Cardiac muscle cell (in vitro differentiated cells and primary cell): ENCODE measurements around the gene NEDD4L. TPM values are rescaled to one million over a fixed set of nuclear protein-coding genes. Genes with fewer than 3 reads are reported as not detected.
A peak's percentile ranks its signal among the peaks of the same experiment; 100 is the strongest.

ENCODE experiments used
- DNase-seq, 2 donors: peaks; one replicate each; pipeline versions ENCODE4 v3.0.0 to v3.0.0-alpha.2; 2010 to 2017; ENCODE audit warnings: low read depth in 1 of 2, low spot score in 1 of 2
- H3K27ac ChIP-seq: fragments of 200-600 bp; sonication (generic); 2 replicates; pipeline ENCODE4 v1.5.1; 2016
- H3K27me3 ChIP-seq: fragments of 200-600 bp; sonication (generic); 2 replicates; pipeline ENCODE4 v1.6.0; 2016; ENCODE audit warnings: control low read depth
- H3K36me3 ChIP-seq: fragments of 200-600 bp; sonication (generic); 2 replicates; pipeline ENCODE4 v1.5.1; 2016; ENCODE audit warnings: control low read depth
- H3K4me1 ChIP-seq: fragments of 200-600 bp; sonication (generic); 2 replicates; pipeline ENCODE4 v1.8.1; 2017; ENCODE audit warnings: low read depth, mild to moderate bottlenecking, mixed run types
- H3K4me3 ChIP-seq: fragments of 200-600 bp; sonication (generic); 2 replicates; pipeline ENCODE4 v1.5.1; 2016; ENCODE audit warnings: mild to moderate bottlenecking
- H3K9me3 ChIP-seq: fragments of 200-600 bp; sonication (generic); 2 replicates; pipeline ENCODE4 v1.5.1; 2017; ENCODE audit warnings: low read depth, mild to moderate bottlenecking, control low read depth
- polyA plus RNA-seq: library from polyadenylated mRNA; unstranded; fragments of >200 nt; fragmentation: Nextera tagmentation; extraction: Ambion mirVana; gene quantifications from 2 replicates; pipeline ENCODE4 v1.2.1, GENCODE V29; 2016
- total RNA-seq: library from RNA; depleted of rRNA; stranded (reverse); fragments of >200 nt; gene quantifications from 2 replicates; pipeline ENCODE4 v1.2.3, GENCODE V29; 2016
- TF ChIP-seq, protein P1 (sequence below): IDR thresholded peaks from 2 replicates; pipeline ENCODE4 v1.5.1; 2012; ENCODE audit warnings: low read depth, mild to moderate bottlenecking, low read length

Gene NEDD4L
- total and polyA plus RNA-seq, 2 experiments from 2014 or later = 30.8 to 40.5 TPM

DNA sequence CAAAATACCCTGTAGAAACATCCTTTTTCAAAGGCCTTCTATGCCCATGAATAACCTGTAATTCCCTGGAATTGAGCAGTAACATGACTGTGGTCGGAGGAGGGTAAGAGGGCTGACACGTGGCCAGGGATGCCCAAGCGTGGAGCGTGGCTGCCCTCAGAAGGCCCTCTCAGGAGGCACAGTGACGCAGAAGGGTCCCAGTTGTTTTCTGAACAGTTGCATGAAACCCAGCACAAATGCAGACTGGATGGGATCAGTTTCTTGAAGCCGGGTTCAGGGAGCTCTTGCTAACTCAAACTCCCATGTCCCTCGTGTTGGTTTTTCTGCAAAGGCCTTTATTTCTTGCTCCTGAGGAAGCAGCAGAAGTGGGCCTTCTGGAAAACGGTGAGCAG is 347.9 kb downstream of the NEDD4L start:
- no peak overlapping the region for H3K4me3 ChIP-seq
- H3K27ac ChIP-seq = no peak overlapping the region
- DNase-seq = peak in 1 of 2 donors; percentile 21
- H3K36me3 ChIP-seq = peaks cover 21% of the 10 kb centered on the region
- peaks cover 4% of the 10 kb centered on the region for H3K4me1 ChIP-seq
- TF ChIP-seq, protein P1, sequence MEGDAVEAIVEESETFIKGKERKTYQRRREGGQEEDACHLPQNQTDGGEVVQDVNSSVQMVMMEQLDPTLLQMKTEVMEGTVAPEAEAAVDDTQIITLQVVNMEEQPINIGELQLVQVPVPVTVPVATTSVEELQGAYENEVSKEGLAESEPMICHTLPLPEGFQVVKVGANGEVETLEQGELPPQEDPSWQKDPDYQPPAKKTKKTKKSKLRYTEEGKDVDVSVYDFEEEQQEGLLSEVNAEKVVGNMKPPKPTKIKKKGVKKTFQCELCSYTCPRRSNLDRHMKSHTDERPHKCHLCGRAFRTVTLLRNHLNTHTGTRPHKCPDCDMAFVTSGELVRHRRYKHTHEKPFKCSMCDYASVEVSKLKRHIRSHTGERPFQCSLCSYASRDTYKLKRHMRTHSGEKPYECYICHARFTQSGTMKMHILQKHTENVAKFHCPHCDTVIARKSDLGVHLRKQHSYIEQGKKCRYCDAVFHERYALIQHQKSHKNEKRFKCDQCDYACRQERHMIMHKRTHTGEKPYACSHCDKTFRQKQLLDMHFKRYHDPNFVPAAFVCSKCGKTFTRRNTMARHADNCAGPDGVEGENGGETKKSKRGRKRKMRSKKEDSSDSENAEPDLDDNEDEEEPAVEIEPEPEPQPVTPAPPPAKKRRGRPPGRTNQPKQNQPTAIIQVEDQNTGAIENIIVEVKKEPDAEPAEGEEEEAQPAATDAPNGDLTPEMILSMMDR = peak; percentile 6
- H3K27me3 ChIP-seq = no peaks in the 10 kb centered on the region
- no peaks in the 10 kb centered on the region for H3K9me3 ChIP-seq

DNA sequence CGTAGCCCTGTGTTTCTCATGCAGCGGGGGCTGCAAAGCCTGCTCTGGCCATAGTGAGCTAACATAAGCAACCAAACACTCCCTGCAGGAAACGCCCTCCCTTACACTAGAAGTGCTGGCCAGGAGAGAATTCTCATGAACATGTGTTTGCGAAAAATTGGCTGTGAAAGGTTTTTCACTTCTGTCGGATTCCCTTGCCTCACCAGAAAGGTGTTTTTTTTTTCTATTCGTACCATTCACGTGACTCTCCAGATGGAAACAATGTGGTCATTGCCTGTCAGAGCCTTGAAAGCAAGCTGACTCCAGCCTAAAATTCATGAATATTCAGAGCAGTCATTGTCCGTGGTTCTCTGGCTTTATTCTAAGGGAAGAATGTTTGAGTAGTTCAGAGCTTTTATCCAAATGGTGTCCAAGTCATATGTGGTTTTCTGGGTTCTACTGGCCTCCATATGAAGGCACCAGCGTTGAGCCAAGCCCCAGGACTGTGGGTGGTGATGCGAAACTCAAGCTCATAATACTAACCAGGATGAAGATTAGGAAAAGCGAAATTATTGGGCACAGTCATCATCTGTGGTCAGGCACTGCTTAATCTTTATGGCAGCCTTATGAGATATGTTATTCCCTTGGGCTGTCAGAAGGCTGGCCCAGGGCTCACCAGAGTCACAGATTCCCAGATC is 348.4 kb downstream of the NEDD4L start:
- Histone ChIP-seq H3K36me3 (peaks cover 22% of the 10 kb centered on the region), H3K27me3 (no peaks in the 10 kb centered on the region), H3K4me3 (no peak overlapping the region), H3K27ac (no peak overlapping the region), H3K9me3 (no peaks in the 10 kb centered on the region), H3K4me1 (peaks cover 4% of the 10 kb centered on the region)
- TF ChIP-seq, protein P1 = no peak
- DNase-seq = peak in 1 of 2 donors; percentile 74

DNA sequence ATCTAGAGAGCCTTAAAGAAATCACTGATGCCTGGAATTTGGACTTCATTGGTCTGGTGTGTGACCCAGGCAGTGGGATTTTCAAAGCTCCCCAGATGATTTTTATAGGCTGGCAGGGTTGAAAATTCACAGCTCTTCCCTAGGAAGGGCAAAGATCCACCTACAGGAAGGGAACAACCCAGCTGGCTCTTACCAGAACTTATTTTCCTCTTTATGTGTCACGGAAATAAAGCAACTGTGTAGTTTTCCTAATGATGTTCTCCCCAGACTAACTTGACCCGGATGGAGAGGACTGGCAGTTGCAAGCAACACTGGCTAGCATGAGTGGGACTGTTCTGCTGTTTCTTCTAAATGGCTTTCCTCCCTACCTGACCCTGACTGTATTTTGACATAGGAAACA is 349.3 kb downstream of the NEDD4L start:
- Histone ChIP-seq H3K27me3 (no peaks in the 10 kb centered on the region), H3K4me3 (no peak overlapping the region), H3K9me3 (no peaks in the 10 kb centered on the region), H3K27ac (no peak overlapping the region), H3K4me1 (peaks cover 4% of the 10 kb centered on the region), H3K36me3 (peaks cover 21% of the 10 kb centered on the region)
- no peak for DNase-seq
- TF ChIP-seq, protein P1 = no peak

DNA sequence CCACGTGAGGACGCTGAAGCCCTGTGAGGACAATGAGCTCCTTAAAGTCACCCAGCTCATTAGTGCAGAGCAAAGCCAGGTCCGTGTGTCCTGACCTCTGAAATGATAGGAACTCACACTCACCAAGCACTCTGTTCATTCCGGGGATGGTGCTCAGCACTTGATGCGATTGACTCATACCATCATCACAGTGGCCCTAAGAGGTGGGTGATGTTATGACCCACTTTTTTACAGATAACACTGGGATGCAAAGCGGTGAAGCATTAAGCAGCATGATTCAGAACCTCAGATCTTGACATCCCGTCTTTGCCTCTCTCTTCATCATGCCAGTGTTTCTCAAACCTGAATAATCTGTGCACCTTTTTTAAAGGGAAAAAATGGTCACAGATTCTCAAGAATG is 350.0 kb downstream of the NEDD4L start:
- H3K9me3 ChIP-seq = no peaks in the 10 kb centered on the region
- H3K36me3 ChIP-seq = peaks cover 18% of the 10 kb centered on the region
- no peak for DNase-seq
- H3K27ac ChIP-seq = no peak overlapping the region
- TF ChIP-seq, protein P1 = no peak
- no peak overlapping the region for H3K4me3 ChIP-seq
- peaks cover 4% of the 10 kb centered on the region for H3K4me1 ChIP-seq
- no peaks in the 10 kb centered on the region for H3K27me3 ChIP-seq

DNA sequence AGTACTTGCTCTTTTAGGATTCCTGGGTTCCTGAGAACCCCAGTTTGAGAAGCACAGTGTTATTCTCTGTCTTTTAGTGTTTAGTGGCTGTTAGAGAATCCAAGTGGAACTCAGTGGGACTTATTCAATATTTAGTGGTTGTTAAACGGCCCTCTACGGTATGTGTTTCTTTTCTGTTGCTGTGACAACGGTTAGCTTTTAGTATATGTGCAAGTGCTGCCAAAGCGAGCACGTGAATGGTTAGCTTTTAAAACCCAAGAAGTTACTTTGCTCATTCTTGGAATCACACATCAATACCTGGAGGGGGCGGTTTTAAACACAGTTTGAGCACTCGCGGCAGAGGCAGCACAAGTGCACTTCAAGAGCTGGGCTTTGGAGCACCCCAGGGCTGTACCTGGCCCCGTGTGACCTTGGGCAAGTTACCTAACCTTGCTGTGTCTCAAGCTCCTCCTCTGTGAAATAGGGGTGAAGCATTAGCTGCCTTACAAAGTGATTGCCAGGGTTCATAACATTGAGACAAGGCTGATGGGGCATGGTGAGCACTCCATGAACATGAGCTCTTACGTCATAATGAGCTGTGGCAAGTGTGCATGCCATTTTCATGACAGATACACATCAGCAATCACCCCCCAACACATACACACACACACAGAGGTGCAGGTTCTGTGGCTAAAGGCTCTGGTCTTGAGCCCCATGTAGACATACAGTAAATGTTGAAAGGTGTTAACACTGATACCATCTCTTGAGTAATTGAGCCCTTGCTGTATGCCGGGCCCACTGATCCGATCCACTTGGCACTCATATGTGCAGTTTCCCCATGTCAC is 350.8 kb downstream of the NEDD4L start:
- Histone ChIP-seq H3K36me3 (peaks cover 14% of the 10 kb centered on the region), H3K4me3 (no peak overlapping the region), H3K27me3 (no peaks in the 10 kb centered on the region), H3K4me1 (peaks cover 4% of the 10 kb centered on the region), H3K9me3 (no peaks in the 10 kb centered on the region), H3K27ac (no peak overlapping the region)
- DNase-seq = no peak
- TF ChIP-seq, protein P1 = no peak
